WI38 (cell line): ENCODE results near the gene MLLT10.

Experiments
- H3K4me3 ChIP-seq: 2 replicates; pipeline ENCODE4 v1.5.1; 2011; ENCODE audit warnings: low read depth, mild to moderate bottlenecking, control low read depth, low read length
- CTCF ChIP-seq: IDR thresholded peaks from 2 replicates; pipeline ENCODE4 v1.5.1; 2012; ENCODE audit warnings: low read depth, mild to moderate bottlenecking, control low read depth, low read length

Gene MLLT10

GRCh38 chr10:21492421-21492820, 41.6 kb upstream of the MLLT10 start:
- TF ChIP-seq CTCF = no peak
- H3K4me3 ChIP-seq = no peak overlapping the region

GRCh38 chr10:21493784-21494183, 40.2 kb upstream of the MLLT10 start:
- no peak for TF ChIP-seq CTCF
- no peak overlapping the region for H3K4me3 ChIP-seq

GRCh38 chr10:21494191-21495001, 39.6 kb upstream of the MLLT10 start:
- no peak for TF ChIP-seq CTCF
- peak overlapping the region; percentile 83 for H3K4me3 ChIP-seq

- no peak for TF ChIP-seq CTCF
- H3K4me3 ChIP-seq = peak overlapping the region; percentile 83
Measured at GRCh38 chr10:21495002-21495751, 38.9 kb upstream of the MLLT10 start.

- H3K4me3 ChIP-seq = peak overlapping the region; percentile 83
- peak; percentile 76 for TF ChIP-seq CTCF
Measured at GRCh38 chr10:21495752-21496342, 38.2 kb upstream of the MLLT10 start.

GRCh38 chr10:21496343-21497176, 37.5 kb upstream of the MLLT10 start:
- TF ChIP-seq CTCF = 0 out of 2 replicates have a peak, but pooled peaks have one; percentile 7
- peak overlapping the region; percentile 83 for H3K4me3 ChIP-seq
